GM18870 (cell line): Measurements from ENCODE around the gene ZBTB20.

Source experiments
- ATAC-seq: cut with Tn5 transposase; IDR thresholded peaks from one replicate; pipeline ENCODE4 v1.9.1; 2021; ENCODE audit warnings: moderate library complexity; ENCODE audit not compliant: unreplicated experiment

The ZBTB20 gene

DNA sequence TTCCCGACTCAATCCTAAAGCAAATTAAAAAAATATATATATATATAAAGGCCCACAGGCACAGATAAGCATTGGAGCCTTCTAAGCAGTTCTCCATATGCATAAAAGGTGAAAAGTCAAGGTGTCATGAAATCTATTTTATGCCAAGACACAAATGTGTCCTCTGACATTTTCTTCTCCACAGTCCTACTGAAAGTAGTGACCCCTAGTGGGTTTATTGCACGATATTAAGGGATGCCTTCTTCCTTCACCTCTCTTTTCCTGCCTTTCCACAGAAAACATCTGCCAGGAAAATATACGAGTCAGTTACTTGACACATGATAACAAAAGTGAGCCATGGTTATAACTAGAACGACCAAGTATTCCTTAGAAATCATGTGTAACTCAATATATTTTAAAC is 550.1 kb downstream of the ZBTB20 start:
- ATAC-seq: no peak

DNA sequence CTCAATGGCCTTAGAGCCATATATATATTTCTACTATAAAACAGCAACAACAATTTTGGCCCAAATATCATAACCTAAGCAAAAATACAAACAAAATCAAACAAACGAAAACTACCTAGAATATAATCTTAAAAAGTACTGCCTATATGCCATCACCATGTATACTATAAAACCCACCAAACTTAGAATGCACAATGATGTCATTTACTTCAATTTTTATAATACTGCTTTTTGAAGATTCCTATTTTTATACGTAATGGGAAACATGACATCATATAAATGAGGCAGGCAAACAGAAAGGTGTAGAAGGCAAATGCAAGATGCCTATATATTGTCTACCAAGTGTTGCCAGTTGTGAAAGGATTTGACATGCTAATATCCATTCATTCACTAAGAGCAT is 550.9 kb downstream of the ZBTB20 start:
- no peak for ATAC-seq

DNA sequence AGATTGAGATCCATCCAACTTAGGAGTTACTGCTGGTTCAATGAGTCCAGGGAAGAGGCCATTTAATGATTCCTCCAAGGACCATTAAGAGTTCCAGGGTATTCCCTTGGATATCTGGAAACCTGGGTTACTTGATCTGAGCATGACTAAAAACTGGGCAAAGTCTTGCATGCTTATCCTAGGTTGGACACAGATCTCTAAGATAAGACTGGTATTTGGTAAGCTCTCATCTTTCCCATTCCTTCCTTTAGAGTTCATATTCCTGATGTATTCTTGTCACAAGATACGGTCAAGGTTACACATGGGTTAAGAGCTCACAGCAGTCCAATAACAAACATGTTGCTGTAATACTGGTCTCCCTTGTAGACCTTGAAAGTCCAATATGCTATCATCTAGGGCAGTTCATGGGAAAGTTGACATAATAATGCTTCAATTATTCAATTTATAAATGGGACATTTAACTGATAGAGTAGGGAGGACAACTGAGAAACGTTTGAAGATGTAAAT is 551.5 kb downstream of the ZBTB20 start:
- ATAC-seq: no peak

DNA sequence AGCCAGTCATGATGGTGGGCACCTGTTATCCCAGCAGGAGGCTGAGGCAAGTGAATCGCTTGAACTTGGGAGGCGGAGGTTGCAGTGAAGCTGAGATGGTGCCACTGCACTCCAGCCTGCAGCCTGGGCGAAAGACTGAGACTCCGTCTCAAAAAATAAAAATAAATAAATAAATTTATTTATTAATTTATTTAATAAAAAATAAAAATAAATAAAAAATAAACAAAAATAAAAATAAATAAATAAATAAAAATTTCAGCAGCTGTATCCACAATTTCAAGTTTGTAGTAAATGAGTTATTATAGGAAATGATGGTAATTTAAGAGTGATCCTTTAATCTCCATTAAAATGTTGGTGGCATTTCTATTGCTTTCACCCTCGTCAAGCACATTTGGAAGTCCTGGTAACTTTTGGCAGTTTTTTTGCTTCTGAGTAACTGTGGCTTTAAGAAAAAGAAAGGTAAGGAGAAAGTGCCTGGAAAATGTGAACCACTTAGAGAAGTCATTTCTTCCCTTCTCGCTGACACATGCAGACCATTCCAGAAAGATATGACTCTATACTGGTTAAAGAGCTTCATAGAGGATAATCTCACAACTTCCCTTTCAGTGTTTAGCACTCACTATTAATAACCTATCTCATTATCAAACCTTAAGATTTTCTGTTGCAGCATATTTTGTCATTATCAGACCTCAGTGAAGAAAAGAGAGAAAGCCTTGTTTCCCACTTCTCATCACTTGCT is 556.6 kb downstream of the ZBTB20 start:
- no peak for ATAC-seq

DNA sequence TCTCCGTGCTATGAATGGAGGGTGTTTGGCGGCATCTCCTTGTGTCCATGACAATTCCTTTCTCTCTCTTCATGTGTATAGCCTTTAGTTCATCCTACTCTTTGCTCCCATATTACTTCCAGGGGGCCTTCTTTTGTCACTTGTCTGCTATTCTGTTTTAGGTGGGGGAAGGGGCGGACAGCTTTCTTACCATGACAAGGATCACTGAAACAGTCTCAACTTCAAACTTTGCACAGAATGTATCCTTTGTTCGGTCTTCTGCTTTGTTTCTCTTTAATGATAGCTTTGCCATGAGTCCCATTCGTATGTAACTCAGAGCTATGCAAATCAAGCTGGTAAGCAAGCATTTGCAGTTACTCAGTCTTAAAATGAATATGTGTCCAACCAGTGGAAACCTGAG is 559.1 kb downstream of the ZBTB20 start:
- no peak for ATAC-seq

DNA sequence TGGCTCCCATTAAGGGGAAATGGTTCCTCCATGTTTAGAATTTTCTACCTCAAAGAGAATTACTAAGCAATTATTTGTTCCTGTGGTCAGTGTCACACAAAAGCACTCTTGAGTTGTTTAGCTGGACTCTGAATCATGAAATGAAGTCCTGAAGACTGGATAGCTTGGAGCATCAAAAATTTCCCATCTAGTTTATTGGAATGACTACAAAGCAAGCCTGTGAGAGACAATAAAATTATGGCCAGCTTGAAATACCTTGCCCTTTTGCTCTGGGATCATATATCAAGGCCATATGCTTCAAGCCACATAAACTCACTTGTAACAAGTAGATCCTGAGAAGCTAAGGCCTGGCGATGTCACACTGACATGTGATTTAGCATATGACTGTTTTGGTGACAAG is 561.0 kb downstream of the ZBTB20 start:
- ATAC-seq: no peak

DNA sequence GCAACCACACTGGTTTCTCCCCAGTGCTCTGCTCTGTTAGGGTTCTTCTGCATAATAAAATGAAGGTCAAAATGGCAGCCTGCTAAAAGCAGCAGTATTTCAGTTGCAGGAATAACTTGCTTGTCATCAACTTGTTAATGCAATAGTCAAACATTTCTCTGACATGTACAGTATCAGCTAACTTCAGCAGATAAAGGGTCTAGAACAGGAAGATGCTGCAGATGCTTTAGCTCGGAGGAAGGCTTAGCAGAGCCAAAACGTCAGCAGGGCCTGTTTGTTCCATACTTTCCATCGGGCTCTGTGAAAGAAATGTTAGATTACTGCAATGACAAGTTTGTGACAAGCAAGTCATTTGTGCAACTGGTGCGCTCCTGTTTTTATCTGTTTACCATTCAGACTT is 561.4 kb downstream of the ZBTB20 start:
- ATAC-seq: no peak

DNA sequence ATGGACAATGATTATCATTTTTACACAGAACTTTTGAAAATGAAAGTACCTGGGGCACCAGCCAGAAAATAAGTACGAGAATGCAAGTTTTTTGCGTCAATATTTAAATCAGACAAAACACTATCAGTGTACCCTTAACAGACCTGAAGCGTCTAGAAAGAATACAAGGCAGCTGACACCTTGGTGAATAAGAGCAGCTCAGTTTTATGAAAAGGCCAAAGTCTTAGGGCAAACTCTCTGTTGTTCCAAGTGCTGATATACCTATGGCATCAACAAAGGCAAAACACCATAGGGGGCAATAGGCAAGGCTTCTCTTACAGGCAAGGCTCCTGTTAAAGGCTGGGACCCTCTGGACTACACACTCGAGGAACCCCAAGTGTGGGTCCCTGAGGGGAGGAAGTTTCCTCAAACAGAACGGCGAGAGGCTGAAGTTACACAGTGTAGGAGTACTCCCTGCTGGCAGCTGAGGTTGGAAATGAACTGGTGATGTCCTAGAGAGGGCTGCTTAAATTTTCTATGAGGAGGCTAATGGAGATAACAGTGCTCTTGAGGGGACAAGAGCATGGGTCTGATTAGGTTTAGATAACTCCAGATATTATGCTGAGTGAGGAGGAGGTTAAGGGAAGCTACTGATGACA is 562.2 kb downstream of the ZBTB20 start:
- no peak for ATAC-seq

DNA sequence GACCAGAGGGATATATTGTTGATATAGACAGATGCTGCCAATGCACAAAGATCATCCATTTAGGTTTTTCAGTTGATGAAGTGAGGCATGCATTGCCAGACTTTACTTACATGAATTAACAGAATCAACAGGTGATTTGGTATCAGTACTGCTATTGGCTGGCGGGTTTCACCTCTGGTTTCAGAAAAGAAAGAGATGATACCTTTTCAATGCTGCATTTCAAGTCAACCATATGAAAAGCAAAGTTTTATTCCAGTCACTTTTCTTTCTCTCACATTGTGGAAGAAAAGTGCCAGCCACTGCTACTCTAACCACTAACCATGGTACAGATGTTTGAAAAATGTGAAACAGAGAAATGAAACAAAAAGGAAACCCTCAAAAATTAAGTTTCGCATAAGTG is 564.2 kb downstream of the ZBTB20 start:
- ATAC-seq: peak; percentile 94

DNA sequence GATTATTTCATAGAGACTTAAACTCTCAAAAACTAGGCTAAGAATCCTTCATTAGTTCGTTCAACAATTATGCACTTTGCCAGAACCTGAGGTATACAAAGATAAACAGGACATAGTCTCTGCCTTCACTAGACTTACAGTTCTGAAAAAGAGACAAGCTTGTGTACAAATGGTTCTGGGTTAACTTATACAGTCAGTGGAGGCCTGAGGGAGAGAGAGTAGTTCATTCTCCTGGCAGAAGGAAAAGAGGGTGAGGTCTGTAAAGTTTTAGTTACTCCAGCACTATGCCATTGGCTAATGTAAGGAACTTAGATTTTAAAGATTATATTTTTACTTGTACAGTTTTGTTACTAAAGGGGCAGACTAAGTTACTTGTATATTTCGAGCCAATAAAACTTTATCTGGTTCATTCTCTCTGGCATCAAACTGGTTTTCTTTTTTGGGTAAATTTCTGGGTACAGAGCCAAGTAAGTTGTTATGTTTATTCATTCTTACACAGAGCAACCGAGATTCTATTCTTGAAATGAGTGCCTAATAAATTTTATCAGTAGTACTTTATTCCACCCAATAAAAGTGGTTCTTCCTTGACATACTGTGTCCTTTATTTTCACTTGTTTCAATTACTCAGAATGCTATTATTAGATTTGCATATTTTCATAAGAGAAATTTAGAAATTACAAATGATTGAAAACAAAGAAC is 574.6 kb downstream of the ZBTB20 start:
- ATAC-seq: no peak

DNA sequence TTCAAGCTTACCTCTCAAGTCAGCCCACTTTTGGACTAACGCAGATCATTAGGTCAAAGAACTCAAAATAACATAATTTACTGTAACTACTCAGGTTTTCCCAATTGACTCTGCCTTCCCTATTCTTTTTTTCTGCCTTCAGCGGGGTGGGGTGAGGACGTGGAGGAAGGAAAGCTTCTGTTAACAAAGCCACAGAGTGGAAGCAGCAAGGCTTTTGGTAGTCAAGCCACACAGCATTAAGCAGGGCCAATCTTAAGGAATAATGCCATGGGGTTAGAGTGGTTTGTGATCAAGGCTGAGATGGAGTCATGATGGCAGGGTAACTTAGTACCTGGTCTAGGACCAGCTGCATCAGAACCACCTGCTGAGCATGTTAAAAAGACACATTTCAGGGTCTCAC is 575.7 kb downstream of the ZBTB20 start:
- ATAC-seq: no peak

DNA sequence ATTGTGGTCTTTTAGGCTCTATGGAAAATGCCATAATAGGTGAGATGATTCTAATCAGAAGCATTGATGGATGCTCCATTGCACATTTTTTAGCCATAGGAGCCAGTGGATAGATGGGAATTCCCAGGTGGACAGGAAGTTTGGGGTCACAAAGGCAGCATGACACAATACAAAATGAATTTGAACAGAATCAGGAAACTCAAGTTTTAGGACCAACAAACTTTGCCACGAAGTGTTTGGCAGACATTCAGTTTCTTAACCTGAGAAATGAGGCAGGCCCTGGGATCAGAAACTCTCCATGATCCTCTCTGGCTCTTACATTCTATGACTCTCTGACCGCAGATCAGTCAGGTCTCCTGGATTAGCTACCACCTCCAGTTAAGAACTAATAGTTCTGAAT is 577.9 kb downstream of the ZBTB20 start:
- ATAC-seq: no peak

DNA sequence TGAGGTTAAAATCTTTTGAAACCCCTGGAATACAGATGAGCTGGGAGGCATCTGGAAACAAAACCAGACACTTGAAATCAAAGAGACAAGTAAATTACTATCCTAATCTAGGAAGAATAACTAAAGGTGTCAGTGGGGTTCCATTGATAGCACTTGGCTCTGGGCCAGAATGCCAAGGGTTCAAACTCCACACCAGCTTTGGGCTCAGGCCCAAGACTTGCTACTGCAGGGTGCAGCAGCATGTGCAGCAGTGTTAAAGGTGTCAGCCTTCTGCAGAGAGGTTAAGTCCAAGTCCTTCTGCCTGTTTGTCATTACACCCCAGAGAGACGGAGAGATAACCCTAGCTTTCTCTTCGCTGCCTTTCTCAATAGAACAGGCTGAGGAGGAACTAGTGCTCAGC is 579.3 kb downstream of the ZBTB20 start:
- no peak for ATAC-seq

DNA sequence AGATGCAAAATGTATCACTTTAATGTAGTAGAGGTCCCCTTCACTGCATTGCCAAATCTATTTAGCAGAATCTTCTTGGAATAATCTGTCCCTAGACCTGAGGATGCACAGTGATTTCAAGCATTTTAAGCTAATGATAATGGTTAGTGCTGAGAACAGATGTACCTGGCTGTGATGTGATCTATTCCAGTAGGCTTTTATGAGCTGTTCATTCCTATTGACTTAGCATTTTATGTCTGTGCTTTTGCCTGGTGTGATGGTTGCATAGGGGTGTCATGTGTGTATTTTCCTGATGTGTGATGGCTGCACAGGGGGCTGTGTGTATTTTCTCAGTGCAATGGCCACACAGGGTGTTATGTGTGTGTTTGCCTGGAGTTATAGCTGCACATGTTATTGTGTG is 580.3 kb downstream of the ZBTB20 start:
- no peak for ATAC-seq

DNA sequence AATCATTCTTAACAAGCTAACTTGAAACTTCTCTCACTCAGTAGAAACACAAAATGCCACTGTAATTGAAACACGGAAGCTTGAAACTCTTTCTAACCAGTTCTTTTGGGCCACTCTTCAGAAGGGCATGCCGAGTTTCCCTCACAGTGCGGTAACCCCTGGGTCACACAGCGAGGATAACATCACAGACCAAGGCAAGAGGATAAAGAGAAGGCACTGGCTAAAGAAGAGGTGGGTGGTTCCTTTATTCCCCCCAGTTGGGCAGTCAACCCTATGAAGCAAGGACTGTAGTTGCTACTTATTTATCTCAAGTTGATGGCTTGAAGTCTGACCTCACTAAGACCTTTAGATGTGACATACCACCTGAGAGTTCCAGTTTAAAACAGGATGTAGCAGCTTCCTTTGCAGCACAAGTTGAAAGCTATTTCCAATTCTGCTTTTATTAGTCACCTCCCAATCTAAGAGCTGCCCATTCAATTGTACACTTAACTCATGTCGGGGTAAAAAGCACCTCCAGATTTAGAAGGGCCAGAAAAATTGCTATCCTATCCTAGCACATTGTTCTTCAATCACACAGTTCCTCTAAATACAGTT is 580.8 kb downstream of the ZBTB20 start:
- peak; percentile 90 for ATAC-seq

DNA sequence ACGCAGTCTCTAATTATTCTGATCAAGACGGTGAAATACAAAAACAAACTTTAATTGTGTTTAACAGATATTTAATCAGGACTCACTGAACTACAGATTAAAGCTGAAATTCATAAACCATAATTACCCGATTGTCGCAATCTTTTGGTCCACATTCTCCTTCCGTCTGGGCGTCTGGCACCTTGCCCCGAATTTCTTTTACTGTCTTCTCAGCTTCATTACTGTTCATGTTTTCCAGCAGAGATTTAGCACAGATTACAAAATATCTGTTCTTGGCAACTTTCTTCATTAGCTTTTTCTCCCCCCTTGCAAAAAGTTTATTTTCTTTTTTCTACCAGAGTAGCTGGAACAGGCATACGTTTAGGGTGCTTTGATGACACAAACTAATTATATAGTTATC is 581.9 kb downstream of the ZBTB20 start:
- ATAC-seq: no peak

DNA sequence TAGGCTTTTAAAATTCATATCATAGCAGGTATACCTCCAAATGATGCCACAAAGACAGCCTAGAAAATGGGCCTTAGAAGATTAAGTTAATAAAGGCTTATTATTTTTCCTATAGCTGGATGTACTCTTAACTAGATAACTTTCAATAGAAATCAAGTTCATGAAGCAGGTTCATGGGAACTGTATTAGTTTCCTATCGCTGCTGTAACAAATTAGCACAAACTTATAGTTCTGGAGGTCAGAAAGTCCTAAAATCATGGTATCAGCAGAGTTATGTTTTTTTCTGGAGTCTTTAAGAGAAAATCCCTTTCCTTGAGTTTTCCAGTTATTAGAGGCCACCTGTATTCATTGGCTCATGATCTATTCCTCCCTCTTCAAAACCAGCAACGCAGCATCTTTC is 583.4 kb downstream of the ZBTB20 start:
- ATAC-seq: no peak

DNA sequence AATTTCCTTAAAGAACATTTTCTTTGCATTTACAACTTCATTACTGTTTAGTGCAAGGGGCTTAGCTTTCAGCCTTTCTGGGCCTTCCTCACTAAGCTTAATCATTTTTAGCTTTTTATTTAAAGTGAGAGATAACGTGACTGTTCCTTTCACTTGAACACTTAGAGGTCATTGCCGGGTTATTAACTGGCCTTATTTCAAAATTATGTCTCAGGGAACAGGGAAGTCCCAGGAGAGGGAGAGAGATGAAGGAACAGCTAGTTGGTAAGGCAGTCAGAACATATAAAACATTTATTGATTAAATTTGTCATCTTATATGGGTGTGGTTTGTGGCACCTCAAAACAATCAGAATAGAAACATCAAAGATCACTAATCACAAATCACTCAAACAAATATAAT is 584.5 kb downstream of the ZBTB20 start:
- ATAC-seq: no peak

DNA sequence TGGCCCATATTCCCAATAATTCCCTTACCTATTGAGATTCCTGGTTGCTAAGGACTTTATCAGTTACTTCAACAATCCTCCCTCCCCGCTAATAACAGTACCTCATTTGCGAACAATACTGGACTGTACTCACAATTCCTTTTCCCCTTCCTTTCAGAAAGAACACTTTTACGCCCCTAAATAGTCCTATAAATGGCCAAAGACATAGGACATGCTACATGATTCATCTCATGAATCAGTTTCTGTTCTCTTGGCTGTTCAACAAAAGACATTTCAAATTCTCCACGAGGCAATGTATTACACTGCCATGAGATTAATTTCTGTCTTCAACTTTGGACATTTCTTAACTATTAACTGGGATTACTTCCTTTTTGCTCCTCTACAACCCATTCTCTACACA is 588.8 kb downstream of the ZBTB20 start:
- ATAC-seq: no peak

DNA sequence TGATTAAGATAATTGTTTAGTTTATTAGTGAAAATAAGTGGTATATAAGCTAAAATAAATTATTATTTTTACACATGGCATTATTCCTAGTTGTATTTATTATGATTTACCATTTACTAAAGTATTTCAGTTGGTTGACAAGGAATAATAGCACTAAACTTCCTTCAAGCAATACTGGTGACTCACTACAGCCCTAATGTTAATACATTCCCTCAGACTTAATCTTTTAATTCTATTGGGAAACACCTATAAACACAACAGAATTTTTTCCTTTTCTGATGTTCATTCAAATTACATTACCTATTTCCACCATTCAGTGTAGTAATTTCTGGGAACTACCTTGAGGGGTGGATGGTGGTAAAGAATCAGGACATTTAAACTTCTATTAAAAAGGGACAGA is 589.3 kb downstream of the ZBTB20 start:
- no peak for ATAC-seq

DNA sequence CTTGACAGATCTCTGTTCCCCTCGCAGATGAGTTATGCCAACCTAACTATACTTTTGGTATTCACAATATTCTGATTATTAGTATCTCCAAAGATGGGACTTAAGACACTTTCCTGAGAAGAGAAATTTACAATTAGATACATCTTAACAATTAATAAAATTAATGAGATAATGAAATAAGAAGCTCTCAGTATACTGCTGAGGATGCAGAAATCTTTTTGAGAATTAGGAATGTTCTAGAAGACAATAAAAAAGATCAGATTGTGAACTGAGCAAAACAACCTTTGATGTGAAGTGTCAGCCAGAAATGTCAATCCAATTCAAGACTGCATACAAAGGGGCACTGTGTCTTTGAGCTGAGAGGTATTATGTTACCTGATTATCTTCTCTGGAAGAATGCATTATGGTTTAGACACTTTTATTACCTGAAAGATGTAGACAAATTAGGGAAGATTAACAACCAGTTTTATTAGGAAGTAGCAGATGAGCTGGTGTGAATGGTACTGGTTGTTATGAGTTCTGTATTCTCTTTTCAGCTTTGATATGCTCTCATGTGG is 590.4 kb downstream of the ZBTB20 start:
- no peak for ATAC-seq
